ENCODE measurements around the gene IL17B. TPM values are rescaled to one million over a fixed set of nuclear protein-coding genes. Genes with fewer than 3 reads are reported as not detected.
A peak's percentile ranks its signal among the peaks of the same experiment; 100 is the strongest.

IL17B gene
- total RNA-seq, 2 donors from 2014 or later, result 0.83 to 2.9 TPM

DNA sequence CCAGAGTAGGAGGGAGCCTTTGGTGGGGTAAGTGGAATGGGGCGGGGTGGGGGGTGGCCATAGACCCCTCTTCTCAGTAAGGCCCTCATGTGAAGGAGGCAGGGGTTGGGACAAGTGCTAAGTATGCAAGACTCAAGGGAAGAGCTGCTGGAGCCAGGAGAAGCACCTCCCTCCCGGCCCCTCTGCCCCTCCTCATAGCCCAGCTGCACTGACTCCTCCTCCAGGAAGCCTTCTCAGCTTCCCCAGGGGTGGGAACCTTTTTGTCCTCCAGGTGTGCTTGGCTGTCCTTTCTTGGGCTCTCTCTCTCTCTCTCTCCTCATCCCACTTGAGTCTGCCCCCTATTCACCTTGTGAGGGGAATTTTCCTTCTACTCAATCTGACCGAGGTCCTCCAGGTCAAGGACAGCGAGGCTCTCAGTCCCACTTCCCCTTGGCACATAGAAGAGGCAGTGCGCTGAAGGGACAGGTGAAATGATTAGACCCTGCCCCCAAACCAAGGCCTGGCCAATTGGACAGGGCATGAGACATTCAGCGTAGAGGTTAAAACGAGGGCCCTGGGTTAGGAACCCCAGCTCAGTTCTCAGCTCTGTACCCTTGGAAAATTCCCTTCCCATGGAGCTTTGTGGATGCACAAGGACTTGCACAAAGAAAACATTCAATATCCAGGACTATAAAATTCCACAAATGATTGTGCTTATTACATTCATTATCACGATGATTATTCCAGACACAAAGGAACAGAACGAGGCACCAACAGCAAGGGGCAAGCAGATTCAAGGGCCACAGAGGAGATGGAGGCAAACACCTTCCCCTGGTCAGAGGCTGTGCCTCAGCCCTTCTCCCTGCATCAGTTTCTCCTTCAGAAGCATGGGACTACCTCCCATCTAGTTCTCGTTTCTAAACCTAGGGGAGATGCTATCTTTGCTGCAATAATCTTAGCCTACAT, 45.6 kb upstream of the IL17B start:
- Histone ChIP-seq H3K4me3 (peak overlapping the region; percentile 50 to 62), H3K27me3 (no peaks in the 10 kb centered on the region), H3K9me3 (no peaks in the 10 kb centered on the region), H3K27ac (peak overlapping the region; percentile 90 to 97), H3K4me1 (peaks cover 0 to 85% of the 10 kb centered on the region in 2 donors), H3K36me3 (peaks cover 50% of the 10 kb centered on the region)
- TF ChIP-seq CTCF (IDR thresholded peaks at IDR 0.05), result no peak
- DNase-seq (ENCODE audit: low spot score), result no peak

GRCh38 chr5:149423794-149424268, 44.7 kb upstream of the IL17B start:
- H3K4me1 ChIP-seq, result peaks cover 0 to 85% of the 10 kb centered on the region in 2 donors
- peak; percentile 73 for DNase-seq (ENCODE audit: low spot score)
- TF ChIP-seq CTCF (IDR thresholded peaks at IDR 0.05), result no peak
- H3K27ac ChIP-seq, result peak overlapping the region; percentile 90 to 97
- no peaks in the 10 kb centered on the region for H3K9me3 ChIP-seq
- H3K27me3 ChIP-seq, result no peaks in the 10 kb centered on the region
- H3K36me3 ChIP-seq, result peaks cover 42% of the 10 kb centered on the region
- H3K4me3 ChIP-seq, result peak overlapping the region; percentile 50 to 62

DNA sequence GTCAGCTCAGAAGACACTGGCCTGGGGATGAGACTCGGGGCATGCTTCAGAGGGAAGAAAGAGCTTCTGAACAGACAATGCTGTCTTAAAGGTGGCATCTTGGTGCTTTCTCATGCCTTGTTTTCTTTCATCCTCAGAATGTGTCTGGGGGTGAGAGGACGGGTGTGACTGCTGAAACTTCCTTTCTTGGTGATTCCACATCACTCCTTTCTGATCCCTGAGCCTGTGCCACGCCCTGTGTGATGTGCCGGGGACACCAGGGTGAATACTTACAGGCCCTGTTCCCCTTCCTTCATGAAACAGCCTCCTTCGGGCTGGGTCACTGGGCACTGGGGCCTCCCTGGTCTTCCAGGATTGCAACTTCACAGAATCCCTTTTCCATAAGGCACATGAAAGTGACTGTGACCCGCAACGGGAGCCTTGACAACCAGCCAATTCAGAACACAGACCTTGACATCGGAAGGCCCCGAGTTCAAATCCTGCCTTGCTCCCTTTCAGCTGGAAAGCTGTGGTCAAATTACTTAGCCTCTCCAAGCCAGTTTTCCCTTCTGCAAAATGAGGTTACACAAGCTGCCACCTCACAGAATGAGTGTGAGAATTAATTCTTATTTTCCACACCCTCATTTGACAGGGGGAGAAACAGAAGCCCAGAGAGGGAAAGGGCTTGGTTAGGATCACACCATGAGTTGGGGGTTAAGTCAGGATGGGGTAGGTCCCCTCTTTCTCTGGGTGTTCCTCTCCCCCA, 44.1 kb upstream of the IL17B start:
- Histone ChIP-seq H3K9me3 (no peaks in the 10 kb centered on the region), H3K27ac (peak overlapping the region; percentile 90 to 97), H3K4me1 (peaks cover 0 to 86% of the 10 kb centered on the region in 2 donors), H3K4me3 (peak overlapping the region; percentile 50 to 62), H3K27me3 (no peaks in the 10 kb centered on the region), H3K36me3 (peaks cover 36% of the 10 kb centered on the region)
- no peak for TF ChIP-seq CTCF (IDR thresholded peaks at IDR 0.05)
- no peak for DNase-seq (ENCODE audit: low spot score)

DNA sequence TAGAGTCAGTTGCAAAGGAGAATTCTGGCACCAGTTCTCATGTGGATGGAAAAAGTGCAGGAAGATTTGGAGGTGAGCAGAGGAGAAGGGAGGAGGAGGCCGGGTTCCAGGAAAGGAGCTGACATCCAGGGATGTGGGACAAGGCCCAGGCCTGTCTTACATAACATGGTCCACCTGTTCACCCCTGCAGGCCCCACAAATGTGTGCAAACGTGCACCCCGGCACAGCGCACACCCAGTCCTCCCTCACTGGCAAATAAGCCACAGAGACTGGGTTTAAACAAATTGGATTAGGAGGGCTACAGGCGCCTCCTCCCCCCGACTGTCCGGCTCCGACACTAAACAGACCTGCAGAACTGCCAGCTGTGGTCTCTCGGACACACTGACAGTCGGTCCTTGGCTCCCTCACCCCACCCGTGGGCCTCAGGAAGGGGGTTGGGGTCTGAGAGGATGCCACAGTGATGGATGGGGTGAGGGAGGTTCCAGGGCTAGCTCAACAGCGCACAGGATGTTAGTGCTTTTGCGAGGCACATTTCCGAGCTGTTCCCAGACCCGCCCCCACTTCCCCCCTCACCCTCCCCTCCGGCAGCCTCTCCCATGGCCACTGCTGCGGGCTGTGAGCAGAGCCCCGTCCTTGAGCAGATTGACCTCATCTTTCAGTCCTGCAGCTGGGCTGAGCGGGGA, 43.4 kb upstream of the IL17B start:
- H3K27me3 ChIP-seq, result no peaks in the 10 kb centered on the region
- no peak for TF ChIP-seq CTCF (IDR thresholded peaks at IDR 0.05)
- peaks cover 29% of the 10 kb centered on the region for H3K36me3 ChIP-seq
- peak overlapping the region in 1 of 2 donors; percentile 4 for H3K4me3 ChIP-seq
- peak; percentile 78 for DNase-seq (ENCODE audit: low spot score)
- H3K9me3 ChIP-seq, result no peaks in the 10 kb centered on the region
- peak overlapping the region; percentile 90 to 97 for H3K27ac ChIP-seq
- peaks cover 0 to 88% of the 10 kb centered on the region in 2 donors for H3K4me1 ChIP-seq

GRCh38 chr5:149421834-149422233, 42.7 kb upstream of the IL17B start:
- H3K9me3 ChIP-seq, result no peaks in the 10 kb centered on the region
- no peak overlapping the region for H3K4me3 ChIP-seq
- DNase-seq (ENCODE audit: low spot score), result no peak
- H3K27me3 ChIP-seq, result no peaks in the 10 kb centered on the region
- TF ChIP-seq CTCF (IDR thresholded peaks at IDR 0.05), result no peak
- peaks cover 22% of the 10 kb centered on the region for H3K36me3 ChIP-seq
- H3K4me1 ChIP-seq, result peaks cover 0 to 88% of the 10 kb centered on the region in 2 donors
- H3K27ac ChIP-seq, result peak overlapping the region; percentile 90 to 97

Data from right atrium auricular region (tissue), 2 donors.